HG03097 (cell line): Measurements from ENCODE around the gene EVX1.

ENCODE experiments used
- ATAC-seq: cut with Tn5 transposase; IDR thresholded peaks from one replicate; pipeline ENCODE4 v1.9.1; 2021; ENCODE audit not compliant: unreplicated experiment, low FRiP score

EVX1 gene

GRCh38 chr7:27204851-27205322 is 37.7 kb upstream of the EVX1 start:
- ATAC-seq, result no peak

DNA sequence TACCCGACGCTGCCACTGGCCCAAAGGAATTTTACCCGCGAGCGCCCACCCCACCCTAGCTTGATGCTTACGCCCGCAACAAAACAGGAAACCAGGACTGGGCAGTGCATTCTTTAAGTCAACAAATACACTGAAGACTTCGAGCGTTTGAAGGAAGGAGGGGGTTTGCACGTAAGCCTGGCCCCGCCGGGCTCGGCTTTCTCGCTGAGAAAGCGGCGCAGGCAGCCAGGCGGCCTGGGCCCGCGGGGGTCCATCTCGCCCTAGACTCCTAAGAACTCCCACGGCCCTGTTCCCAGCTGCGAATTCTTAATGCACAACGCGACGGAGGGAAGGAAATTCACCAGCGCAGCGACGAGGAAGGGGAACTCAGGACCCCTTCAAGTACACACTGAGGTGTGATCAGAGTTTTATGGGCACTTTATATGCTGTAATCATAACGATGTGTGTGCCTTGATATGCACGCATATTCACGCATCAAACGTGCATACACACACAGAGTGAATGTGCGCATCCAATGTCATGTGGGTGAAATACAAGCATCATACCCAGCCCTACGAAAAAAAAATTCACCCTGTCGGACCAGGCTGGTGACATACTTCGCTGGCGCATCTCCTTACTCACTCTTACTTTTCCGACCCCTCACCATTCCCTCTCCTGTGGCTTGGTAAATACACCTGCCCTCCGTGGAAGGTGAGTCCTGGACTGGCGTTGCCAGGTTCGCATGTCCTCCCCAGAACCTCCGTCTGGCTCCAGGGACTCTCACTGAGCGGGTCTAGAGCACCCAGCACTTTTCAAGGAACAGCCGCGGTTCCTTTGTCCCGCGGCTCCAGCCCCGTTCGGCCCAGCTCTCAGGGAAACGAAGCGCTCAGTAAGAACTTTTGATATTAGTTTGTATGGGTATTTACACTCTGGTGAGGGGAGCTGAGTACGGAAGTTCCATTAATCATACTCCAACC is 37.0 kb upstream of the EVX1 start:
- ATAC-seq, result no peak

GRCh38 chr7:27207348-27207985 is 35.1 kb upstream of the EVX1 start:
- no peak for ATAC-seq

DNA sequence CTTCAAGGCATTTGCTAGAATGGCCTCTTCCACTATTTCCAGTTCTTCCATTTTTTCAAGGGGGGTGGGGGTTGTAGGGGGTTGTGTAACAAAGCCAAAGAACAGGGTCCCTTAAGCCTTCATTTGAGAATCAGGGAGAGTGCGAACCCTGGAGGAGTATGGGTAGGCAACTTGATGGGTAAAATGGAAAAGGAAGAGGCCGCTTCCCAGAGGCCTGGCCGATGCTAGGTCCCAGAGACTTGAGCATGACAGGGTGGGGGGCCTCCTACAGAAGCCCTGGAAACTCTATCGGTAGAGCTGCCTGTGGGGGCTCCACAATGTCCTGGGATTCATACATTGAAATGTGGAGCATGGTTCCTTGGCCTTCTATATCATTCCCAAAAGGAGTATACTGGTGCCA is 33.6 kb upstream of the EVX1 start:
- no peak for ATAC-seq

GRCh38 chr7:27209933-27210440 is 32.6 kb upstream of the EVX1 start:
- no peak for ATAC-seq

GRCh38 chr7:27210441-27211083 is 32.0 kb upstream of the EVX1 start:
- no peak for ATAC-seq

DNA sequence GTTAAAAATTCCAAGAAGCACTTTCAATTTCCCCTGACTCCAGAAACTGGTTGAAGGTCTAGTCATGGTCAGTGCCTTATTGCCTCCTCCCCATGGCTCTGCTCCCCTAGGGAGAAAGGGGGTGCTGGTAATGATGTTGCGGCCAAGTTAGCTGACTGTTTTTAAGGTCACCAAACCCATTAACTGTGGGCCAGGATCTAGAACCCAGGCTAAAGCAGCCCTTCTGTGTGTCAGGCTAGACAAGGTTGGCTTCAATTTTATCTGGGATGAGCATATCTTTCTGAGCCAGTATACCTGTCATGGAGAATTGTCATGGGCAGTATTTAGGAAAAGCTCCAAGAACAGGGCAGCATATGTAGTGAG is 31.5 kb upstream of the EVX1 start:
- no peak for ATAC-seq

DNA sequence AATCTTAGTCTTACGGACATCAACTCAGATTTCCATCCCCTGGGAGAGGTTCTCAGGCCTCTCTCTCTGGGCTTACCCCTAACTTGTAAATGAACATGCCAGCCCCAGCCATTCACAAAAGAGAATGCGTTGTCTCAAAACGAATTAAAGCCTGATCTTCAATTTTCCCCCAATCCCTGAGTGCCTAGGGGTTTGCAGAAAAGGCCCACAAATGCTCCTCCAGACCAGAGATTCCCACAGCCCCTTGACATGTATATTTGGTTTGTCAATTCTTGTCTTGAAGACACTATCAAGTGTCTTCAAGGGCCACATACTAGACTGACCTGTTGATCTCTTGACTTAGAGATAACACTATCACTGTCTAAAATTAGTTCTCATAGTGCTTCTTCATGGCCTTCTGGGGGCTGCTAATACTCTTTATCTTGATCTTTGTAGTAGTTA is 30.8 kb upstream of the EVX1 start:
- ATAC-seq, result no peak

DNA sequence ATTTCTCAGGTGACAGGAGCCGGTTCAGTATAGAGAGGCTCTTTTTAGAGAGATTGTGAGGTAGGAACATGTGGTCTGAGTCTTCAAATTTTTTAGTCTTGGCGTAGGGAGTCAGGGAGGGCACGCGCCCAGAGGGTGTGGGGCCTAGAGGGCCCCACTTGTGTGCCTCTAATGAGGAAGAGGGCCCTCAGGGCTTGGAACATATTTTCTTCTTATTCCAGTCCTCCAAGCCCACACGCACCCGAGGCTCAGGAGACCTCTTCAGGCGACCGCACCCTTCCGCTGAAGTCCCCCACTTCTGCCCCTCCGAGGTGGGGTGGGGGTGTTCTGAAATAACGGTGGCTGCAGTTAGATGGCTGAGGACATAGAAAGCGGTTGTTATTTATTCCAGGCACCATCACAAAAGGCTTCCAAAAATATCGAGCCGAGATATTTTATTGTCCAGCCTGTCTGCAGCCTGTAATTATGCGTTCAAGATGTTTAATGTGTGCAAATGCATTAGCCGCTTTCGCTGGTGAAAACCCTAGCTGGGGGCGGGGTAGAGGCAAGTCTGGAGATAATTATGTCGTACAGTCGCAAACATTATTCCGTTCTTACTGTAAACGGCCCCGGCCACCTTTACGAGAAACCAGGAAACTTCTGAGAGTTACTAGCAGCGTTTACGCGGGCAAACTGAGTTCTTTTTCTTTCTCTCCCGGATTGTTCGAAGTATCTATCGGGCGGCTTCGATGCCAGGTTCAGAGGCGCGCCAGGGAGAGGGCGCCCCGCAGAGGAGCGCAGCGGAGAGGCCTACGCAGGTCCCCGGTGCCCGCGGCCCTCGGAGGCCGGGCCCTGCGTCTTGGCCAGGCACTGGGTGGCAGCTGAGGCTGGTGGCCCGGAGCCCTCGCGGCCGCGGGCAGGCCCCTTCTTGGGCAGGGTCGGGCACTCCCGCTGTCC is 29.8 kb upstream of the EVX1 start:
- no peak for ATAC-seq

DNA sequence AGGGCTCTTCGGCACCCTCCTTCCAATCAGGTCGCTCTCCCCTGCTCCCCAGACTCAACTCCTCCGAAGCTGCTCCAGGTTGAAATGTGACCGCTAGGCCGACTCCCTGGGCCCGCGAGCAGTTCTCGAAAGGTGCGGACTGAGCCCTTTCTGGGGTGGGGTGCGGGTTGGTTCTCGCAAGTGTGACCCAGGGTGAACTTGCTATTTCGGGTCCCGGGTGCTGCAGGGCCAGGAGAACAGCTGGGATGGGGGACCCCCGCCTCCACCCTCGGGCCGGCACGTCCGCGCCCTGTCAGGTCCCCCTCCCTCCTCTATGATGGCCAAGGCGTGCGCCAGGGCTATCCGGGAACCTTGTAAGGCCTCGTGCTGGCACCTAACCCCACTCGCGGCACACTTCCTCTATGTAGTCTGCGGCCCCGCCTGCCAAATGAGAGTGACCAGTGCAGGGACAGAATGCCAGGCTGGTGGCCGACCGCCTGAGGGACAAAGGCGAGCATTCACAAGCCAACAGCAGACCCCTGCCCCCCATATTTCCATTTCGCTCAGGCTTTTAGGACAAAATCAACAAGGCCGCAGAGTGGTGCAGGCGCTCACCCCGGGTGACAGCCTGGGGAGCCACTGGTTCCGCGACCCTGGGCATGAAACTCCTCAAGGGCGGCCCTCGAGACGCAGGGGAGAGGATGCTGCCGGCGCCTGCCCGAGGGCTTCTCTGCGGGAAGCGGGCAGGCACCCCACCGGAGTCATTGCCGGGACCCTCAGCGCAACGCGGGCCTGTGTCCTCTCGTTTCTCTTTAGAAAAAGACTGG is 29.0 kb upstream of the EVX1 start:
- no peak for ATAC-seq

- ATAC-seq, result no peak
Observed at GRCh38 chr7:27214239-27214950, 28.2 kb upstream of the EVX1 start.

- ATAC-seq, result no peak
Observed at GRCh38 chr7:27215356-27215755, 27.2 kb upstream of the EVX1 start.

GRCh38 chr7:27217951-27218350 is 24.7 kb upstream of the EVX1 start:
- ATAC-seq, result no peak

- ATAC-seq, result no peak
Observed at GRCh38 chr7:27219821-27220220, 22.8 kb upstream of the EVX1 start.

DNA sequence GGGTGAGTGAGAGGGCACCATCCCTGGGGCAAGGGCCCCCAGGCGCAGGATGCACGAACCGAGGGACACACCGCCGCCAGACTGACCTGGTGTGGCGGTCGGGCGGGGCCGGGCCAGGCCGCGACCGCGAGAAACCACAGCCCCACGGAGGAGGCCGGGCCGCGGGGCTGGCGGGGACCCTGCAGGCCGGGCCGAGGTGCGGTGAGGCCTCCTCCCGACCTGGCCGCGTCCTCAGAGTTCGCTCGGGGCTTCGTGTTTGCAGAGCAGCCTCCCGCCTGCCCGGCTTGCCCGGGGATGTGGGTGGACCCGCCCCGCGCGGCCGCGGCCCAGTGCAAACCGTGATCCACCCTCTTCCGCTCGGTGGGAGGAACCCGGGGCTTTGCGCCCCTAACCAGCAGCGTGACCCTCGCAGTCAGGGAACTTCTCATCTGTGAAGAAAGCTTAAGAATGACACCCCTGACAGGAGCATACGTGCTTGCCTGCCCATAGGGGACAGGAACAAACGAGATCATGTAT is 22.1 kb upstream of the EVX1 start:
- ATAC-seq, result no peak

DNA sequence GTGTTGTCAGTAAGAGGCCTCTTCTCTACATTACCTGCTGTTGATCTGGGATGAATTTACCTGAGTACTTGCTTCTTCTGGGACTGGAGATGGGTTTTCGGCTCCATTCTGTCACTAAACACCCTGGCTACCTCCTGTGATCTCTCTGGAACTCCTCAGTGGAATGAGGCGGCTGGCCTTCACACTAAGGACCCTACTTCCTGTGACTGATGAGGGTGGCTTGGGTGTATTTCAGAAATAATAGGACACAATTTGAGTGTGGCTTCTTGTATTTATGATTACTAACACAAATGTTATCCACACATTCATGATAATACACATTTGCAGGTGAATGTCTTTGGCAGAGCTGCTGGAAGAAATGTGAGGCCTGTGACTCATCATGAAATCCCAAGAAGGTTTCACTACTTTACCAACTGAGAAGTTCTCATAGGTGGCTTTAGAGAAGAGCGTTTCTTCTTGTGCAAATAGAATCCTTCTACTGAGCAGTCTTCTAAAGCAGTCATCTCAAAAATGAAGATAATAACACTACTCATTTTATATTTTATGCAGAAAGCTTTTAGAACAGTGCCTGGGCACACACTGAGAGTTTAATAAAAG is 21.3 kb upstream of the EVX1 start:
- ATAC-seq, result no peak

- ATAC-seq, result no peak
Observed at GRCh38 chr7:27223941-27224575, 18.5 kb upstream of the EVX1 start.
